ENCODE measurements around the gene NMBR.
"Not testable (repeated sequence)": the region's sequence is repeated elsewhere in the genome, so short reads cannot be mapped to it uniquely, and the experiment has no call there.

NMBR gene

DNA sequence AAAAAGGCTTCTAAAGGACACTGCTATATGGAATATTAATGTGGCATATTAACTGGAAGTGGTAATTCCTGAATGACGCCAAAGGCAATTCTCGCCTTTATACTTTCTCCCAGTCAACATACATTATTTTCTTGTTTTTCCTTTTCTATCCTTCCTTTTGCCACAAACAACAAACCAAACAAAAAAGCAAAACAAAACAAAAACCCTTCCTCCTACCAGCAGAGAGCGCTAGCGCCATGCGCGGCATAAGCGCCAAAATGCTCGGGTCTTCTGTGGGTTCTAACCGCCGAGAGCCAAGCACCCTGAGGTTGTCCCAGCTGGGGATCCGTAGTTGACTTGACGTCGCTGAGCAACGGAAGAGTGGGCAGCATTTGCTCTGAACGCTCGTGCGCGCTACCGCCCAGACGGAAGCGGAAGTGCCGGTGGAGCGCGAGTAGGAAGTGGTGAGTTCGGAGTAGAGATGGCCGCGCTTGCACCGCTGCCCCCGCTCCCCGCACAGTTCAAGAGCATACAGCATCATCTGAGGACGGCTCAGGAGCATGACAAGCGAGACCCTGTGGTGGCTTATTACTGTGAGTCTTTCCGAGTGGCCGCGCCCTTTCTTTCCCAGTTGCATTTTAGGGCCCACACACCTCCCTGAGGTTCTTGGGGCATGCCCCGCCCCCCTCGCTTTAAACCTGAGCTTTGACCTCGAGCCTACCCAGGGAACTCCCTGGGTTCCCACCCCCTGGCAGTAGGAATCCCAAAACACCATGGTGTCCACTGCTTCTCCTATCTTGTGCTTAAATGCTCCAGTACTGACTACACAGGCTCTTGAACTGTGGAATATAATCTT, at the start of gene NMBR, which contains the start of gene VTA1:
NMBR (minus strand) TSS at position 295 of the 835 bp plus-strand sequence. CDS start 58,464 bp downstream, outside the sequence.
VTA1 (plus strand) TSS at position 436 of the 835 bp plus-strand sequence; CDS start at position 461, 25 bp downstream.
- peak; percentile 94 for DNase-seq (ENCODE audit: low read depth, low spot score)

DNA sequence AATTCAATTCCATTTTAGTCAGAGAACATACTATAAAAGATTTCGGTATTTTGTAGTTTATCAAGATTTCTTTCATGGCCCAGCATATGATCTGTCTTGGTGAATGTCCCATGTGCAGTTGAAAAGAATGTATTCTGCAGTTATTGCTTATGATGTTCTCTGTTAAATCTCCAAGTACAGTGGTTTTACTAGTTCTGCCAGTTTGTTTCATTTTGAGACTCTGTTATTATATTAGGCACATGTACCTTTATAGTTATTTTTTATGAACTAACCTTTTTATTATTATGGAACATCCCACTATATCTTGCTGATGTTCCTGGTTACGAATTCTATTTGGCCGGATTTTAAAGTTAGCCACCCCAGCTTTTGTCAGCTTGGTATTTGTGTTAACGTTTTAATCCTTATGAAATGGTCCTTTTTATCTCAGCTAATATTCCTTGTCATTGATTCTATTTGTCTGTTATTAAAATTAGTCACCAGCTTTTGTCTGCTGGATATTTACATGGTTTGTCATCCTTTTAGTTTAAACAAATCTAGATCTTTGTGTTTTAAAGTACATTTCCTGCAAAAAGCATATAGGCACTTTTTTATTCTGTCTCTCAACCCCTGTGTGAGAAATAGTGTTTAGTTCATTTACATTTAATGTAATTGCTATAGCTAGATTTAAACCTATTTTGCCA, 49.1 kb upstream of the NMBR start:
- no peak for DNase-seq (ENCODE audit: low read depth, low spot score)

DNA sequence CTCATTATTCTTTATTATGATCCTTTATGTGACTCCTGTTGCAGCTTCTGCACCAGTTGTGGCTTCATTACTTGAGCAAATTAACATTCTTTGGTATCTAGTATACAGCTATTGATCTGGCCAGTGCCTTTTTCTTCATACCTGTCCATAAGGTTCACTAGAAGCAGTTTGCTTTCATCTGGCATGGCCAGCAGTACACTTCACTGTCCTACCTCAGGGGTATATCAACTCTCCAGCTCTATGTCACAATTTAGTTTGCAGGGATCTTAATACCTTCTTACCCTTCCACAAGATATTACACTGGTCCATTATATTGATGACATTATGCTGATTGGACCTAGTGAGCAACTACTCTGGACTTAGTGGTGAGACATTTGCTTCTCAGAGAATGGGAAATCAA, 46.7 kb upstream of the NMBR start:
- no peak for DNase-seq (ENCODE audit: low read depth, low spot score)

DNA sequence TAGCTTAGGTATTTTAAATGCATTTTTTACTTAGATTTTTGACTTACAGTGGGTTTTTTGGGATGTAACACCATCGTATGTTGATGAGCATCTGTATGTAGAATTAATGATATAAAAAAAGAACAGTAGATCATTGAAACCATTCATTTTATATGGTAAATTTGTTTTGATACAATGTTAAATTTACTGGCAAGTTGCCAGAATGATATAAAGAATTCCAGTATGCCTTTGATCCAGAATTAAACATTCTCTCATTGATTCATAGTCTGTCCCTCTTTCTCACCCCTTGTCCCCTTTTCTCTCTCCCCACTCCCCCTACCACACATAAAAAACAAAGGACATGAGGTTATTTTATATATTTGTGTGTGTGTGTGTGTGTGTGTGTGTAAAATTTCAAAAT, 45.4 kb upstream of the NMBR start:
- no peak for DNase-seq (ENCODE audit: low read depth, low spot score)

- DNase-seq (ENCODE audit: low read depth, low spot score) = no peak
Observed at GRCh38 chr6:142189057-142189456, 42.1 kb upstream of the NMBR start.

DNA sequence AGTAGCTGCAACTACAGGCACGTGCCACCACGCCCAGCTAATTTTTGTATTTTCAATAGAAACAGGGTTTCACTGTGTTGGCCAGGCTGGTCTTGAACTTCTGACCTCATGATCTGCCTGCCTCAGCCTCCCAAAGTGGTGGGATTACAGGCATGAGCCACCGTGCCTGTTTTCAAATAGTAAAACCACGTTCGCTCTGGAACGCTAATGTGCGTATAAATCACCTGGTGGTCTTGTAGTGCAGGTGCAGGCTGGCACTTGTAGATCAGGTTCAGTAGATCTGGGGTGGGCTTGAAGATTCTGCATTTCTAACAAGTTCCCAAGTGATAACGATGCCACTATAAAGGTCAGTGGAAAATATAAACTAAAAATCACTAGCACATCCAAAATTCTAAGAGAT, 41.4 kb upstream of the NMBR start:
- not testable (repeated sequence) for DNase-seq (ENCODE audit: low read depth, low spot score)

DNA sequence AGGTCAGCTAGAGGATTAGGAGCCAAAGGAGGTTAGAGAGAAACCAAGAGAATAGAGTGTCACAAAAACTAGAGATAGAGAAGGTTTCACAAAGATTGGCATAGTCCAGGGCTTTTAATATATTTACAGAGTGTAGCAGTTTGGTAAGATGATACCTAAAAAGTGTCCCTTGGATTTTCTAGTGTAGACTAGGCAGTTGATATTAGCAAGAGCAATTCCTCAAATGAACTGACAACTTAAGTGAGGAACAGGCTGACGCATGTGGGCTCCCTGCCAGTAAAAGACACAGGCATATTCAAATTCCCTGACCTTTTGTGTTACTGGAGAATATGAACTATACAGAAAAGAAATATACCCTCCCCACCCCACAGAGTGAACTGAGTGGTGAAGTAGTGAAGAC, 40.3 kb upstream of the NMBR start:
- DNase-seq (ENCODE audit: low read depth, low spot score) = no peak

DNA sequence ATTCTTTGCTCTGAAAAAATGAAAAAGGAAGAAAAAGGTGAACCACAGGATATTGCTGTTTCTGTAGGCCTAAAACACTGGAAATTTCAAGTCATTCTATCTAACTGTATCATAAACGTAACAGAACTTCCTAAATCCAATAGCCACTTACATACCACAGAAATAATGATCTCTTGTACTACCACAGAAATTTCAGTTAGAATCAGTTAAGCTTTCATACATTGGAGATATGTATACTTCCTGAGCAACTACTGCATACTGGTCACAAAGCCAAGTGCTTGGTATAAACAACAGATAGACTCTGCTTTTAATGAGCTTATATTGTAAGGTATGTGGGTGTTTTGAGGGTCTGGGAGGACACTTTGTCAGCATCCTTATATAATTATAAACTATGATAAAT, 38.7 kb upstream of the NMBR start:
- DNase-seq (ENCODE audit: low read depth, low spot score) = no peak

GRCh38 chr6:142184307-142184706, 37.4 kb upstream of the NMBR start:
- no peak for DNase-seq (ENCODE audit: low read depth, low spot score)

DNA sequence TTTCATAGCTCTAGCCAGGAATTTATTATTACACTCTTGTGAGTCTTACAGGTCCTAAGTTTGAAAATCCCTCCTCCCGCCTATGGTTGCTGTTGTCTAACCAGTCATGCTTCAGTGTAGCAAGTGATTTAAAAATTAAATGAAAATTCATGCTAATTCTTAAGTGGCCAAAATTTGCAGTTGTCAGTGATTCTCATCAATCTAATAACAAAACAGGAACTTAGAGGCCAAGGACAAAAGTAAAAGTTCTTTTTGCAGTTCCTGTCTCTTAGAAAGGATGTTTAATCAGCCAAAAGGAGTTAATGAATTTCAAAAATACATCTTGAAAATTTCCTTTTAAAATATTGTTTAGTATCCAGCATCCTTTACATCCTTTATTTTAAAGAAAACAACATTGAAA, 36.4 kb upstream of the NMBR start:
- no peak for DNase-seq (ENCODE audit: low read depth, low spot score)

GRCh38 chr6:142182004-142182403, 35.1 kb upstream of the NMBR start:
- DNase-seq (ENCODE audit: low read depth, low spot score) = no peak

DNA sequence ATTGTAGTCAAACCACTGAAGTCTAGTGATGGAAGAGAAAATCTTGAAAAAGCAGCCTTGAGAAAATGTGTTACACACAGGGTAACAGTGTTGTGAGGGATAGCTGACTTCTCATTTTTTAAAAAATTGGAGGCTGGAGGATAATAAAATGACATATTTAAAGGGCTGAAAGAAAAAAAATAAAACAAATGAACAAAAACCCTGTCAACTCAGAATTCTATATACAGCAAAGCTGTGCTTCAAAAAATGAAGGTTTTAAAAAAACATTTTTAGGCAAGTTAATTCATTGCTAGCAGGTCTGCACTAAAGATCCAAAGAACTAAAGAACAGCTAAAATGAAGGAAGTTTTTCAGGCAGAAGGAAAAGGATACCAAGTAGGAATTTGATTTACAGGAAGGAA, 31.2 kb upstream of the NMBR start:
- no peak for DNase-seq (ENCODE audit: low read depth, low spot score)

DNA sequence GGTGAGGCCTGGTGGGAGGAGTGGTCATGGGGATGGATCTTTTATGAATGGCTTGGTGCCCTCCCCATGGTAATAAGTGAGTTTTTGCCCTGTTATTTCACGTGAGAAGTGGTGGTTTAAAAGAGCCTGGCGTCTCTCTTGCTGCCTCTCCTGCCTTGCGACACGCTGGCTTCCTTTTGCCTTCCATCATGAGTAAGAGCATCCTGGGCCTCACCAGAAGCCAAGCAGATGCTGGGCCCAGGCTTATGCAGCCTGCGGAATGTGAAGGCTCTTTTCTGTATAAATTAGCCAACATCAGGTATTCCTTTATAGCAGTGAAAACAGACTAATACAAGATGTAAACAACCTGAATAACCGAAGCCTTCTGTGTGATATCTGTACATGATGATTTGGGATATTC, 27.8 kb upstream of the NMBR start:
- no peak for DNase-seq (ENCODE audit: low read depth, low spot score)

DNA sequence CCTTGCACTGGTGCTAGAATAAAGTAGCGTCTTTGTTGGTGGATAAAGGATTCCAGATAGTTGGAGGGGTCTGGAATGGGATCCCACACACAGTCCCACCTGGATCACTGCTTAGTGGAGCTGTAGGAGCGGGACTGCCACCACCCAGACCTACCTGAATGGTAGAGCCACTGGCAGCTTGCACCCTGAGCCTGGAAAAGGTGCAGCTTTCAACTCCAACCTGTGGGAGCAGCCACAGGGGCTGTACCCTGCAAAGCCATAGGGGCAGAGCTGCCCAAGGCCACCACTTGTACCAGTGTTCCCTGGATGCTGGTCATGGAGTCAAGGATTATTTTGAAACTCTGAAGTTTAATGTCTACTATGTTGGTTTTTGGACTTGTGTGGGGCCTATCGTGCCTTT, 27.1 kb upstream of the NMBR start:
- no peak for DNase-seq (ENCODE audit: low read depth, low spot score)

GRCh38 chr6:142172758-142173157, 25.8 kb upstream of the NMBR start:
- DNase-seq (ENCODE audit: low read depth, low spot score) = no peak

DNA sequence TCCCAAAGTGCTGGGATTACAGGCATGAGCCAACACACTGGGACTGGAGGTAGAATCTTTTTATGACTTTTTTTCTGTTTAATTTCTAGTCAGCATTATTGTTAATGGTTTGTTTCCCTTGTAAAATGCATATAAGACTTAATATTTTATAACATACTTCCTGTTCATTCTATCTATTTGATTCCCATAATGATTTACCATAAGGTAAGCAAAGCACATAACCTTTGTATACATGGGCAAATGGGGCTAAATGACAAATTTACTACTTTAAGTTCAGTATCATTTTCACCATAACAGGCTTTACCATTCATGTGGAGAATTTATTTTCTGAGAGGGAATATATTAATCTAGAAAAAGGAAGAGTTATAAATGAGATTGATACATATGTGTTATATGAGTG, 24.4 kb upstream of the NMBR start:
- no peak for DNase-seq (ENCODE audit: low read depth, low spot score)

DNA sequence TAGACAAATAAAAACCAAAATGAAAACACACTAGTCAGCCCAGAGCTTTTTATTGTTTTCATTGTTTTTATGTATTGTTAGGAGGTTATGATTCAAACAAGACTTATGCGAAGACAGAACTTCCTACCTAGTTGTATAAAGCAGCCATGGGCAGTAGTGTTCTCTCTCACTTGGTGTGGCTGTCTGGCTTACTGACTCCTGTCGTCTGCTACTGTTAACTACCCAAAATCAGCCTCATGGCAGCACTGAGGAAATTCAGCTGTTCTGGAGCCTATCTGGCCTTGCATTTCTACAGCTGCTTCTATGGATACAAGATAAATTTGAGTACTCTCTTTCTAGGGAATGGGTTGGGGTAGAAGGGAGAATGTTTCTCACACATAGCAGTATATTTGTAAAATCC, 20.6 kb upstream of the NMBR start:
- no peak for DNase-seq (ENCODE audit: low read depth, low spot score)

GRCh38 chr6:142167071-142167470, 20.1 kb upstream of the NMBR start:
- no peak for DNase-seq (ENCODE audit: low read depth, low spot score)

DNA sequence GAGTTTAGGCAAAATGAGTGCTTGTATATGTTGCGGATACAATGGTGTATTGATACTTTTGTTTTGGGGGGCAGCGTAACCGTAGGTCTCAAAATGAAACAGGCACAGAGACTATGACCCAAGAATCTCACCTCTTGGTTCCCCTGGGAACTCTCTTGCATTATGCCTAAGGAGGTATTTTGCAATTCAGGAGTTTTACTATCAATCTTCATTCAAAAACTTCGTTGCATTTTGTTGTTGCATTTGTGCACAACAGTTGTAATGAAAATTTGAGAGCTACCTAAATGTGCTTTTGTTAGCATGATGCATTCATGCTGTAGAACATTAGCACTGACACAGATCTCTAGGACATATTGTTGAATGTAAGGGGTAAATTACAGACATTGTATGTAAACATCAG, 18.3 kb upstream of the NMBR start:
- no peak for DNase-seq (ENCODE audit: low read depth, low spot score)

GRCh38 chr6:142162780-142163179, 15.9 kb upstream of the NMBR start:
- no peak for DNase-seq (ENCODE audit: low read depth, low spot score)

GRCh38 chr6:142156758-142157068, 9.8 kb upstream of the NMBR start:
- DNase-seq (ENCODE audit: low read depth, low spot score) = not testable (repeated sequence)

- DNase-seq (ENCODE audit: low read depth, low spot score) = no peak
Observed at GRCh38 chr6:142155895-142156757, 9.2 kb upstream of the NMBR start.
